Measurements from ENCODE around the gene FURIN. TPM values are rescaled to one million over a fixed set of nuclear protein-coding genes. Genes with fewer than 3 reads are reported as not detected.
"Not testable (repeated sequence)": the region's sequence is repeated elsewhere in the genome, so short reads cannot be mapped to it uniquely, and the experiment has no call there.

The FURIN gene
- total and polyA plus RNA-seq, 2 donors = 11.5 to 36.7 TPM

DNA sequence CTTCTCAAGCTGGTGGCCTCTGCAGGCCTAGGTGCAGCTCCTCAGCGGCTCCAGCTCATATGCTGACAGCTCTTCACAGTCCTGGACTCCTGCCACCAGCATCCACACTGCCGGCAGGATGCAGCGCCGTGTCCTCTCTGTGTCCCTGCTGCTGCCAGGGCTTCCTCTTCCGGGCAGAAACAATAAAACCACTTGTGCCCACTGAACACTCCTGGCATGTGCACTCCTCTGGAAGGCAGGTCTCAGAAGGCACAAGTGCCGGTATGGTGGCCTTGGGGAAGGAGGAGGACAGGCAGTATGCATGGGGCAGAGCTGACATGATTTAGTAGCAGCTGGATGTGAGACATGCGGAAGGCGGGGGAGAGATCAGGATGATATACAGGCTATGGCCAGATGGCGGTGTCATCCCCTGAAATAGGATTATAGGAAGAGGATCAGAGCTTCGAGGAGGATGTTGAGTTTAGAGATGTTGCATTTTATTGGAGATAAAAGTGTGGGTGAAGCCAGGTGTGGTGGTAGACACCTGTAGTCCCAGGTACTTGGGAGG, 27.3 kb downstream of the FURIN start:
- no peaks in the 10 kb centered on the region for H3K27me3 ChIP-seq (ENCODE audit: control insufficient read depth in 2 of 2, insufficient read depth in 1 of 2, low read length in 1 of 2)
- H3K4me1 ChIP-seq (ENCODE audit: control insufficient read depth in 2 of 2, insufficient read depth in 2 of 2, low read length in 2 of 2) = no peaks in the 10 kb centered on the region
- H3K9me3 ChIP-seq (ENCODE audit: control insufficient read depth in 2 of 2, insufficient read depth in 1 of 2, low read length in 1 of 2) = peaks cover 0 to 4% of the 10 kb centered on the region in 2 donors
- H3K36me3 ChIP-seq (ENCODE audit: control insufficient read depth in 2 of 2, insufficient read depth in 2 of 2, low read length in 1 of 2) = no peaks in the 10 kb centered on the region
- no peak overlapping the region for H3K27ac ChIP-seq (ENCODE audit: low read depth in 1 of 2, low read length in 1 of 2)
- no peak for DNase-seq (ENCODE audit: low read depth in 6 of 9, low spot score in 9 of 9)
- no peak overlapping the region for H3K4me3 ChIP-seq (ENCODE audit: low read length in 2 of 2)
- 95% methylated on average over 10 of the region's 10 CpGs for WGBS

DNA sequence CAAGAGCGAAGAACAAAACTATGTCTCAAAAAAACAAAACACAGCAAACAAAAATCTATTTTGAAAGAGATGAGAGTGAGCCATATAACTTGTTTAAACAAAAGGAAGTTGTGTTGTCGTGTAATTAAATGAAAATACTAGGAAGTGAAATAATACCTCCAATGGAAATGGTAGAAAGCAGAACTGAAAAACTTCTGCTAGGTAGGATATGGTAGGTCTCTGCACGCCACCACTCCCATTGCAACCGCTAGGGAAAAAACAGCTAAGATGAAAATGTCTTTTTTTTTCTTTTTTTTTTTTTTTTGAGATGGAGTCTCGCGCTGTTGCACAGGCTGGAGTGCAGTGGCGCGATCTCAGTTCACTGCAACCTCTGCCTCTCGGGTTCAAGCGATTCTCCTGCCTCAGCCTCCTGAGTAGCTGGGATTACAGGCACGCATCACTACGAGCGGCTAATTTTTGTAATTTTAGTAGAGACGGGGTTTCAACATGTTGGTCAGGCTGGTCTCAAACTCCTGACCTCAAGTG, 28.8 kb downstream of the FURIN start:
- H3K4me1 ChIP-seq (ENCODE audit: control insufficient read depth in 2 of 2, insufficient read depth in 2 of 2, low read length in 2 of 2); H3K4me3 ChIP-seq (ENCODE audit: low read length in 2 of 2); H3K36me3 ChIP-seq (ENCODE audit: control insufficient read depth in 2 of 2, insufficient read depth in 2 of 2, low read length in 1 of 2); DNase-seq (ENCODE audit: low read depth in 6 of 9, low spot score in 9 of 9); H3K9me3 ChIP-seq (ENCODE audit: control insufficient read depth in 2 of 2, insufficient read depth in 1 of 2, low read length in 1 of 2); H3K27me3 ChIP-seq (ENCODE audit: control insufficient read depth in 2 of 2, insufficient read depth in 1 of 2, low read length in 1 of 2); H3K27ac ChIP-seq (ENCODE audit: low read depth in 1 of 2, low read length in 1 of 2): not testable (repeated sequence)
- WGBS = 95% methylated on average over 14 of the region's 14 CpGs

DNA sequence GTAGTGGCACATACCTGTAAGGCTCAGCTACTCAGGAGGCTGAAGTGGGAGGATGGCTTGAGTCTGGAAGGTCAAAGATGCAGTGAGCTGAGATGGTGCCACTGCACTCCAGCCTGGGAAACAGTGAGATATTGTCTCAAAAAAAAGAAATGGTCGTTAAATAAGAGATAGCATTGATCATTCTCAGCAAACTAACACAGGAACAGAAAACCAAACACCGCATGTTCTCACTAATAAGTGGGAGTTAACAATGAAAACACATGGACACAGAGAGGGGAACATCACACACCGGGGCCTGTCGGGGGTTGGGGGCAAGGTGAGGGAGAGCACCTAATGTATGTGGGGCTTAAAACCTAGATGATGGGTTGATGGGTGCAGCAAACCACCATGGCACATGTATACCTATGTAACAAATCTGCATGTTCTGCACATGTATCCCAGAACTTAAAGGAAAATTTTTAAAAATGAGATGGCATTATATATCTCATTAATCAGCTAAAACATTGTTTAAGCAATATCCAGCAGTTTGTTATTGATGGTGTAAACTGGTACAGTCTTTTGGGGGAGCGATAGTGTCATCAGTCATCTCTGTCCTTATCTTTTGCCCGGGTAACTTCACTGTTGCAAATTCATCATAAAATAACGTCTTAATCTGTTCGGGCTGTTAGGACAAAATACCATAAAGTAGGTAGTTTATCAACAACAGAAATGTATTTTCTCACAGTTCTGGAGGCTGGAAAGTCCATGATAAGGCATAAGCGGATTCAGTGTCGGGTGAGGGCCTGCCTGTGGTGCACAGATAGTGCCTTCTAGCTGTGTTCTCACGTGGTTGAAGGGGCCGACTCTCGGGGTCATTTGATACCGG, 33.0 kb downstream of the FURIN start:
- H3K4me1 ChIP-seq (ENCODE audit: control insufficient read depth in 2 of 2, insufficient read depth in 2 of 2, low read length in 2 of 2) = peaks cover 7 to 15% of the 10 kb centered on the region in 2 donors
- H3K4me3 ChIP-seq (ENCODE audit: low read length in 2 of 2) = peak overlapping the region in 1 of 2 donors; percentile 78
- no peak overlapping the region for H3K27ac ChIP-seq (ENCODE audit: low read depth in 1 of 2, low read length in 1 of 2)
- WGBS = 66% methylated on average over 14 of the region's 14 CpGs
- no peak for DNase-seq (ENCODE audit: low read depth in 6 of 9, low spot score in 9 of 9)
- H3K27me3 ChIP-seq (ENCODE audit: control insufficient read depth in 2 of 2, insufficient read depth in 1 of 2, low read length in 1 of 2) = peaks cover 0 to 2% of the 10 kb centered on the region in 2 donors
- H3K9me3 ChIP-seq (ENCODE audit: control insufficient read depth in 2 of 2, insufficient read depth in 1 of 2, low read length in 1 of 2) = no peaks in the 10 kb centered on the region
- H3K36me3 ChIP-seq (ENCODE audit: control insufficient read depth in 2 of 2, insufficient read depth in 2 of 2, low read length in 1 of 2) = peaks cover 14 to 17% of the 10 kb centered on the region in 2 donors

DNA sequence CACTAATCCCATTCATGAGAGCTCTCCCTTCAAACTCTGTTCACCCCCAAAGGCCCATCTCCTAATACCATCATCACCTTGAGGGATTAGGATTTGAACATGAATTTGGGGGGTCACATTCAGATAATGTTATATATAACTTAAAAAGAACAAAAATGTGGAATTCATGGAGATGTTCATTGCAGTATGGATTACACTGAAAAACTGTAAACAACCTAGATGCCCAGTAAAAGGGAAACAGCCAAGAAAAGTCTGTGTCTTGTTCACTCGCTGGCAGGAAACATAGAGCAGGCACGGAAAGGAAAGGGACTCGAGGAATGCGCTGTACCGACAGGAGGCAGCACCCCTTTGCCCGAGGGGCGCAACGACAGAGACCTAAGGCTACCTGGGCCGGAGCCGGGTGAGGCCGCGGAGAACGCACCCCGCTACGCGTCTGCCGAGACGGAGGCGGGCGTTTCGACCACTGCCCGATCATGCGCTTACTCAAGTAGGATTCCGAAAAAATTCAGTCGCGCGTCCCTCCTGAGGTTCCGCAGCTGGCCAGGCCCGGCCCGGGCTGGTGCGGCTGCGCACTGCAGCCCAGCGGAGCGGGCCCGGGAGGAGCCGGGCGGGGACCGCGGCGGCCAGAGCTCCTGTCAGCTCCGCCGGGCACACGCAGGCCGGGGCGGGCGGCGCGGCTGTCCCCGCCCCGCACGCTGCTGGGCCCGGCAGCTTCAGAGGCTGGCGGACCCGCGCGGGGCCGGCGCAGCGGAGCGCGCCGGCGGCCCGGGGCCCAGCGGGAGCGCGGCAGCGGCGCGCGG, 33.9 kb downstream of the FURIN start:
- WGBS = under 1% methylated on average over 71 of the region's 71 CpGs
- Histone ChIP-seq H3K36me3 (ENCODE audit: control insufficient read depth in 2 of 2, insufficient read depth in 2 of 2, low read length in 1 of 2) (peaks cover 22 to 25% of the 10 kb centered on the region in 2 donors), H3K27me3 (ENCODE audit: control insufficient read depth in 2 of 2, insufficient read depth in 1 of 2, low read length in 1 of 2) (peaks cover 0 to 2% of the 10 kb centered on the region in 2 donors), H3K9me3 (ENCODE audit: control insufficient read depth in 2 of 2, insufficient read depth in 1 of 2, low read length in 1 of 2) (no peaks in the 10 kb centered on the region), H3K27ac (ENCODE audit: low read depth in 1 of 2, low read length in 1 of 2) (peak overlapping the region; percentile 71 to 94), H3K4me1 (ENCODE audit: control insufficient read depth in 2 of 2, insufficient read depth in 2 of 2, low read length in 2 of 2) (peaks cover 7 to 15% of the 10 kb centered on the region in 2 donors), H3K4me3 (ENCODE audit: low read length in 2 of 2) (peak overlapping the region; percentile 77 to 78)
- peak; percentile 37 to 88 (median 65) for DNase-seq (ENCODE audit: low read depth in 6 of 9, low spot score in 9 of 9)

DNA sequence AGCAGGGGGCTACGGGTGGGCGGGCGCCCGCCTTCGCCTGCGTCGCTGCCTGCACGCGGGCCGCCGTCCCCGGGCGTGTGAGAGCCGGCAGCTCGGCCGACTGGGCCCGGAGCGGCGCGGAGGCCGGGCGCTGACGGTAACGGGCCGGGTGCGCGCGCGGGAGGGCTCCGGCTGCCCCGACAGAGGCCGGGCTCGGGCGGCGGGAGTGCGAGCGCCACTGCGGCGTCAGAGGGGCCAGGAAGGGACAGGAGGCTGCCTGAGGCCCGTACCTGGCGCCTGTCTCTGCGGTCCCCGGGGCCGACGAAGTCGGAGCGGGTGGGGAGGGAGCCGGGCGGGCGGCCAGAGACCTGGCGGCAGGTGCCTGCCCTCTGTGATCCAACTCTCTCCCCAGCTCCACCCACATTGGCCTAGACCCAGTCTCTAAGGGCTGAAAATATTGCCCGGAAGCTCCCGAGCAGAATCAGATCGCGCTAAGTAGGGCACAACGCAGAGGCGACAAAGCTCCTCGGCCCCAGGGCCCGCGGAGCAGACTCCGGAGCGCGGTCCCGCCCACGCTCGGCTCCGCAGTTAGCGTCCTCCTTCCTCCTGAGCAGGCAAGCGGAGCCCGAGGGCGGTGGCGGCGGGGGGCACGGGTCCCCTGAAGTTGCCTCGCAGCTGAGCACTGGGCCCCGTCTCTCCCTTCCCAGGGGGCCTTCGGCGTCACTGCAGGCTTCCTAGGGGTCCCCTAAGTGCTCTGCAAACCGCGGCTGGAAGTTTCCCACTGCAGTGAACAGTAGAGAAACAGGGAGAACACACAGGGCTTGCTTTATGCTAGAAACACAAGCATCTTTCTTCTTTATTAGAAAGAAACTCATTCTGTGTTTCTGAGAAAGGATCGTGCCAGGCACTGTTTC, 34.7 kb downstream of the FURIN start, which contains the start of gene MAN2A2:
Gene MAN2A2 (plus strand): TSS at position 463 of the 893 bp plus-strand sequence. CDS start 906 bp downstream, outside the sequence.
- 1% methylated on average over 81 of the region's 81 CpGs for WGBS
- DNase-seq (ENCODE audit: low read depth in 6 of 9, low spot score in 9 of 9) = peak in 8 of 9 donors; percentile 44 to 87 (median 60)
- H3K36me3 ChIP-seq (ENCODE audit: control insufficient read depth in 2 of 2, insufficient read depth in 2 of 2, low read length in 1 of 2) = peaks cover 30 to 33% of the 10 kb centered on the region in 2 donors
- H3K27me3 ChIP-seq (ENCODE audit: control insufficient read depth in 2 of 2, insufficient read depth in 1 of 2, low read length in 1 of 2) = peaks cover 0 to 2% of the 10 kb centered on the region in 2 donors
- H3K27ac ChIP-seq (ENCODE audit: low read depth in 1 of 2, low read length in 1 of 2) = peak within 1 kb of the TSS; percentile 88 to 94
- no peaks in the 10 kb centered on the region for H3K9me3 ChIP-seq (ENCODE audit: control insufficient read depth in 2 of 2, insufficient read depth in 1 of 2, low read length in 1 of 2)
- H3K4me3 ChIP-seq (ENCODE audit: low read length in 2 of 2) = peak within 1 kb of the TSS; percentile 77 to 78
- peaks cover 7 to 15% of the 10 kb centered on the region in 2 donors for H3K4me1 ChIP-seq (ENCODE audit: control insufficient read depth in 2 of 2, insufficient read depth in 2 of 2, low read length in 2 of 2)

DNA sequence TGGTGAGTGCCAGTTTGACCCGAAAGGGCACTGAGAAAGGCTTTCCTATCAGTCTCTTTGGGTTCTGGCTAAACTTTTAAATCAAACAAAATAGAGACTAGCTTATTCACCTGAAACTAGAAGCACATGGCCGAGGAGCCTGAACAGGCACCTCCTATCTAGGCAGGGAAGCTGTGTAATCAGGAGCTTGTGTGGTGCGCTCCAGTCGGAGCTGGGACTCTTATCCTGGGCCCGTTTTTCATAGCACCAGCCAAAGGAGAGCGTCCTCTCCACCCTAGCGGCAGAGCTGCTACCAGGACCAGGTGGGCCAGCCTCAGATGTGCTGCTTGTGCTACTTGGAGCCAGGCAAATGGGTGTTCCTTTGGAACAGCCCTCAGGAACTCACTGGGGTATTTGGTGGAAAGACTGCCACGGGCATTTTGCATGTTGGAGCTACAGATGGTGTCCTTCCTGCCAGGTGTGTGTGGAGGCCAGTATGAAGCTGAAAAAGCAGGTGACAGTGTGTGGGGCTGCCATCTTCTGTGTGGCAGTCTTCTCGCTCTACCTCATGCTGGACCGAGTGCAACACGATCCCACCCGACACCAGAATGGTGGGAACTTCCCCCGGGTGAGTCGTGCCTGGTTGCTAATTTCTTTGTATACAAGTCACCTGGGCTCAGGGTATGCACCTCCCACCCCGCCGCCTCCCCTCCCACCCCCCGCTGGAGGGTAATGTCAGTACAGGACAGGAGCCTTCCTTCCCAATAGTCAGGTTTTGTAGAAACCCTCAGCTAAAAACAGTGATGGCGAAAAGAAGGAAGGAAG, 35.5 kb downstream of the FURIN start:
- peak overlapping the region in 1 of 2 donors; percentile 88 for H3K27ac ChIP-seq (ENCODE audit: low read depth in 1 of 2, low read length in 1 of 2)
- peaks cover 7 to 15% of the 10 kb centered on the region in 2 donors for H3K4me1 ChIP-seq (ENCODE audit: control insufficient read depth in 2 of 2, insufficient read depth in 2 of 2, low read length in 2 of 2)
- WGBS = 86% methylated on average over 18 of the region's 18 CpGs

DNA sequence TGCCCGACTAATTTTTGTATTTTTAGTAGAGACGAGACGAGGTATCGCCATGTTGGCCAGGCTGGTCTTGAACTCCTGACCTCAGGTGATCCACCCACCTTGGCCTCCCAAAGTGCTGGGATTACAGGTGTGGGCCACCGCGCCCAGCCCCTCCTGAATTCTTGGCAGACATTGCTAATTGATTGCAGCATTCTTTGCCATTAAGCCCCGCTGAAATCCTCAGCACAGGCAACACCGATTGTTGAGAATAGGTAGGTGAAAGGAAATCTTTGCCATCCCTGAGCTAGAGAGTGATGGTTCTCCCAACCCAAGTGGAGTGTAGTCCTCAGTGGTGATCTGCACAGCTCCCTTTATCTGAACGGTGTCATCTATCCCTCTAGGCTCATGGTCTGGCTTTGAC, 36.4 kb downstream of the FURIN start:
- peaks cover 0 to 2% of the 10 kb centered on the region in 2 donors for H3K27me3 ChIP-seq (ENCODE audit: control insufficient read depth in 2 of 2, insufficient read depth in 1 of 2, low read length in 1 of 2)
- no peak for DNase-seq (ENCODE audit: low read depth in 6 of 9, low spot score in 9 of 9)
- peaks cover 7 to 15% of the 10 kb centered on the region in 2 donors for H3K4me1 ChIP-seq (ENCODE audit: control insufficient read depth in 2 of 2, insufficient read depth in 2 of 2, low read length in 2 of 2)
- H3K9me3 ChIP-seq (ENCODE audit: control insufficient read depth in 2 of 2, insufficient read depth in 1 of 2, low read length in 1 of 2) = no peaks in the 10 kb centered on the region
- H3K36me3 ChIP-seq (ENCODE audit: control insufficient read depth in 2 of 2, insufficient read depth in 2 of 2, low read length in 1 of 2) = peaks cover 39 to 41% of the 10 kb centered on the region in 2 donors
- no peak overlapping the region for H3K27ac ChIP-seq (ENCODE audit: low read depth in 1 of 2, low read length in 1 of 2)
- no peak overlapping the region for H3K4me3 ChIP-seq (ENCODE audit: low read length in 2 of 2)
- 96% methylated on average over 9 of the region's 9 CpGs for WGBS

More for the DNA sequence above, 35.5 kb downstream of the FURIN start:
- Histone ChIP-seq H3K9me3 (ENCODE audit: control insufficient read depth in 2 of 2, insufficient read depth in 1 of 2, low read length in 1 of 2) (no peaks in the 10 kb centered on the region), H3K4me3 (ENCODE audit: low read length in 2 of 2) (peak overlapping the region; percentile 70 to 77), H3K36me3 (ENCODE audit: control insufficient read depth in 2 of 2, insufficient read depth in 2 of 2, low read length in 1 of 2) (peaks cover 34 to 35% of the 10 kb centered on the region in 2 donors), H3K27me3 (ENCODE audit: control insufficient read depth in 2 of 2, insufficient read depth in 1 of 2, low read length in 1 of 2) (peaks cover 0 to 2% of the 10 kb centered on the region in 2 donors)
- DNase-seq (ENCODE audit: low read depth in 6 of 9, low spot score in 9 of 9) = peak in 1 of 9 donors; percentile 26
